GM18873 (cell line): ENCODE measurements around the gene TRIM41.

Experiments used
- ATAC-seq: cut with Tn5 transposase; IDR thresholded peaks from one replicate; pipeline ENCODE4 v1.9.1; 2021; ENCODE audit warnings: mild to moderate bottlenecking, moderate library complexity, moderate number of reproducible peaks; ENCODE audit not compliant: unreplicated experiment, low FRiP score

The TRIM41 gene

DNA sequence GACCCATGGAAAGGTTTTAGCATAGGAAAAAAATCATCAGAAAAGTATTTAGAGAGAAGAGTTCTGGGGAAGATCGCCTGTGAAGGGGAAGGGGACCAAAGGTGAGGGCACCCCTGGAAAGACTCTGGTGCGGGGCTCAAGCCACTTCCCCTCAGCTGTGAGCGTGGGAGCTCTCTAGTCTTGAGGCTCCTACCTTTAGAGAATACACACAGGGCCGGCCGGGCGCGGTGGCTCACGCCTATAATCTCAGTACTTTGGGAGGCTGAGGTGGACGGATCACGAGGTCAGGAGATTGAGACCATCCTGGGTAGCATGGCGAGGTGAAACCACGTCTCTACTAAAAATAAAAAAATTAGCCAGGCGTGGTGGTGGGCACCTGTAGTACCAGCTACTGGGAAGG lies 6.9 kb downstream of the TRIM41 start:
- no peak for ATAC-seq

DNA sequence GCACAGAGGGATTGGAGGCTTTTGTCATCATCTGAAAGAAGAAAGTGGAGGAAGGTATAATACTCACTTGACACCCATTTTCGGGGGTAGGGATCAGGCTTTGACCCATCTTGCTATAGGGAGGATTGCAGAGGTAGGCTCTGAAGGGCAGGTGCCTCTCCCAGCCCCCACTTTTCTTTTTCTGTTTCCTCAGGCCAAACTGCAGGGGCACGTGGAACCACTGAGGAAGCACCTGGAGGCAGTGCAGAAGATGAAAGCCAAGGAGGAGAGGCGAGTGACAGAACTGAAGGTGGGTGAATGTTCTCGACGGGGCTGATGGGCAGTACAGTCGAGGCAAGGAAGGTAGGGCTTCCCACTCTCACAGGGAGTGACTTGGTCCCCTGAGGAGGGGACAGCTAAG lies 7.5 kb downstream of the TRIM41 start:
- no peak for ATAC-seq

DNA sequence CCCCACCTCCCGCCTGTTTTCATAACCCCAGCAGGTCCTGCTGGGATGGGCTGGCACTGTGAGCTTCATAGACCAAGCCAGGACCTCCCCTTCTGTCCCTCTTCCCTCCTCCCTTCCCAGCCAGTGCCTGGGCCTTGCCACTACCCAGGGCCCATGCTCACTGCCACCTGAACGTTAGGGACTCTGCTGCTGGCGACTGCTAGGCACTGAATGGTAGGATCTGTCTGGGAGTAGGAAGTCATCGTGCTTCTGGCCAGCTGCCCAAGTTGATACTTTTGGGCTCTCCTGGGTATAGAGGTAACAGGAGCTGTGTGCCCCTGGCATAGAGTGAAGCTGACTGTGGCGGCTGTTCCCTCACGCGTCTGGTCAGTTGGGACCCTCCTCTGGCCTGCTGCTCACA lies 8.4 kb downstream of the TRIM41 start:
- ATAC-seq, result no peak

DNA sequence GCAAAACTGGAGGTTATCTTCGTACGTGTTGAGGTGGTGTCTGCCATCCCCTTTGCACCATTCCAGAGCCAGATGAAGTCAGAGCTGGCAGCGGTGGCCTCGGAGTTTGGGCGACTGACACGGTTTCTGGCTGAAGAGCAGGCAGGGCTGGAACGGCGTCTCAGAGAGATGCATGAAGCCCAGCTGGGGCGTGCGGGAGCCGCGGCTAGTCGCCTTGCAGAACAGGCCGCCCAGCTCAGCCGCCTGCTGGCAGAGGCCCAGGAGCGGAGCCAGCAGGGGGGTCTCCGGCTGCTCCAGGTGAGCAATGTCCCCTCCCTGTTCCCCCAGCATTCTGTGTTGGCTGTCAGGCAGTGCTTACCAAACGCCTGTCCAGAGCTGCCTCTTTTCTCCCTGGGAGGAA lies 9.5 kb downstream of the TRIM41 start:
- no peak for ATAC-seq

- no peak for ATAC-seq
Observed at GRCh38 chr5:181233088-181233800, 10.2 kb downstream of the TRIM41 start.

- no peak for ATAC-seq
Observed at GRCh38 chr5:181233801-181234454, 10.8 kb downstream of the TRIM41 start.

- no peak for ATAC-seq
Observed at GRCh38 chr5:181234455-181235306, 11.6 kb downstream of the TRIM41 start.

- no peak for ATAC-seq
Observed at GRCh38 chr5:181235323-181235688, 12.2 kb downstream of the TRIM41 start.

- no peak for ATAC-seq
Observed at GRCh38 chr5:181235689-181236366, 12.7 kb downstream of the TRIM41 start.

DNA sequence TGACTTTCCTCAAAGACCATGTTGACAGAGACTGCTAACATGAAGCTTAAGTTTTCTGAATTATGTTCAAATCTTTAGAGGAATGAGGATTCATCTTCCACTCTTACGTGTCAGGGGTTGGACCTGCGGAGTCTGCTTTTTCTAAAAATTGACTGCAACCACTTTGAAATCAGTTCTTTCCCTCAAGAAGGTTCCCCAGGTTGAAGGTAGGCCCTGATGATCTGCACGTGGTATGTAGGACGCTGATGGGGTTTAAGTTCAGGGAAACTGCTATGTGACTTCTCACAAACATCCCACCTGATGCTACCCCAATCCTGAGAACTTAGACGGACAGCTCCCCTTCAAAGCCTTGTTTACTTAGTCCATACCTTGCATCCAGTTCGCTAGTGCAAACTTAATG lies 13.4 kb downstream of the TRIM41 start:
- ATAC-seq, result no peak

- ATAC-seq, result no peak
Observed at GRCh38 chr5:181236954-181237641, 14.0 kb downstream of the TRIM41 start.

DNA sequence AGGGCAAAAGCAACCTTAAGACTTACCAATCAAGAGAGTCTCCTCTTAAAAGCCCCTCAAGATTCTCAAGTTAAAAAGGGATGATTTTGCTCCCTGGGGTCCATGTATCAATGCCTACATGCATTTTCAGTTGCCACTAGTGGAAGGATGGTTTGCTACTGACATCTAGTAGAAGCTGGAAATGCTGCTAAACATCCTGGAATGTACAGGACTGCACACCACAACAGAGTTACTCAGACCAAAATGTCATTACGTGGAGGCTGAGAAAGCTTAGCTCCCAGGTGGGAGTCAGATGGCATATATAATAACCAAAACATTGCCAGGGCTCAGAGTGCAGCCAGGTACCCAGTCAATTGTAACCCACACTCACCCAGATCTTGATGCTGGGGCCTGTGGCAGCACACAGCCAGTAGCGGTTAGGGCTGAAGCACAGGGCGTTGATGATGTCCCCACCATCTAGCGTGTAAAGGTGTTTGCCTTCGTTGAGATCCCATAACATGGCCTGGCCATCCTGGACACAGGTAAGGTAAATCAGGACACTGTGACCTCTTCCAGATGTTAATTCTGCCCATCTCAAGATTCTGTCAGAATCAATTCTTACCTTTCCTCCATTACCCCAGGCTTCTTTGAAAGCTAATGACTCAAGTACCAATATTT lies 14.8 kb downstream of the TRIM41 start:
- ATAC-seq, result no peak

GRCh38 chr5:181239062-181239663 lies 16.1 kb downstream of the TRIM41 start:
- ATAC-seq, result no peak

DNA sequence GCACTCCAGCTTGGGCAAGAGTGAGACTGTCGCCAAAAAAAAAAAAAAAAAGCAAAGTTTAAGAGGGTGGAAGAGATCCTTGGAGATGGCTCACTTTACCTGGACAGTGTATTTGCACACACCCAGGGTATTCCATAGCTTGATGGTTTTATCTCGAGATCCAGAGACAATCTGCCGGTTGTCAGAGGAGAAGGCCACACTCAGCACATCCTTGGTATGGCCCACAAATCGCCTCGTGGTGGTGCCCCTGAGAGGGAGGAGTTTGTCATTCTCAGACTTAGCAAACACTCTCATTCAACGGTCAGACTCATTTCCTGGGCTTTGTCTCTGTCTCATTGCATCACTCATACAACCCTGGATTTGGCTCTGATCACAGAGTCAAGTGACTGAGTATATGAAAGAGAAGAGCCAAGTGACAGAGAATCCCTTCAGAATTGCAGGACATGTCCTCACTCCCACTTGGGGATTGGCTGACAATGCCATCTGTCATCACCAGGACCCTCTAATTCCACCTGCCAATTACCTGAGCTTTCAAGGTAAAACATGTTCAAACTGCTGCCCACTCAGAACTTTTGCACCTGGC lies 18.4 kb downstream of the TRIM41 start:
- ATAC-seq, result no peak

GRCh38 chr5:181242031-181242451 lies 19.0 kb downstream of the TRIM41 start:
- ATAC-seq, result no peak

- ATAC-seq, result no peak
Observed at GRCh38 chr5:181243018-181243563, 20.0 kb downstream of the TRIM41 start.

DNA sequence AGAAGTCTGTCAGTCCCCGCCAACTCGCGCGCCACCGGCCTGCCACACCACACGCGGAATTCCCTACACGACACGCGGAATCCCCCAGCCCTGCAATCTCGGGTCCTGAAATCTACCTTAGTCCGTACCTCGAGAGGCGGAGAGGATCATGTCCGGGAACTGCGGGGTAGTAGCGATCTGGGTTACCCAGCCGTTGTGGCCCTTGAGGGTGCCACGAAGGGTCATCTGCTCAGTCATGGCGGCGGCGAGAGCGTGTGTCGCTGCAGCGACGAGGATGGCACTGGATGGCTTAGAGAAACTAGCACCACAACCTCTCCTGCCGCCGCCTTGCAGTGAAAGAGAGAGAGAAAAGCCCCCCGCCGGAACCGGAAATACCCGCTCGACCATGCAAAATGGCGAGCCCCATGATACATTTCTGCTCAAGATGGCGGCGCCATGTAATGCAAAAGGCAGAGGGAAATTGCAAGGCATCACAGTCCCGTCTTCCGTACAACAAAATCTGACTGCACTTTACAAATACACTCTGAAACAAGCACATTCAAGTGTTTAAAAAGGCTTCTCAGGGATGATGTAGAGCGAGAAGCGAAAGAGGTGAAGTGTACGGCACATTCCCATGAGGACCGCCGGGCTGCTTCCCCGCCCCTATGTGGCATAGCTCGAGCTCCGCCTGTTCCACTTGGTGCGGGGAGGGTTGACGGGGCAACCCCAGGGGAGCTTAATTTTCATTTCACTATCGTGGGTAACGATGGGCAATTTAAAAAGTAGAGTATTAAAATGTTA lies 20.7 kb downstream of the TRIM41 start, which contains the start of gene RACK1:
TSS of gene RACK1 (minus strand) at position 343 of the 780 bp plus-strand sequence. CDS start at position 237, 106 bp downstream.
- ATAC-seq, result peak; percentile 53
